Measurements from ENCODE around the gene LRGUK.
A peak's percentile ranks its signal among the peaks of the same experiment; 100 is the strongest.

The LRGUK gene

GRCh38 chr7:134167841-134168240 lies 40.7 kb downstream of the LRGUK start:
- Histone ChIP-seq H3K4me3 (ENCODE audit: low read depth, low read length) (no peak overlapping the region), H3K27ac (ENCODE audit: extremely low read depth, low read depth, low read length) (no peak overlapping the region), H3K4me1 (ENCODE audit: control insufficient read depth, insufficient read depth, low read length) (no peaks in the 10 kb centered on the region), H3K36me3 (ENCODE audit: control insufficient read depth in 2 of 2, insufficient read depth in 1 of 2, low read length in 2 of 2) (no peaks in the 10 kb centered on the region), H3K9me3 (ENCODE audit: control insufficient read depth, insufficient read depth, low read depth, low read length) (no peaks in the 10 kb centered on the region)
- TF ChIP-seq ZNF48 (tag by site-specific recombination; IDR thresholded peaks at IDR 0.05) (no peak), ZNF362 (tag by site-specific recombination; IDR thresholded peaks at IDR 0.05) (no peak), ZNF645 (tag by site-specific recombination; IDR thresholded peaks at IDR 0.05) (no peak), GLI4 (tag by site-specific recombination; IDR thresholded peaks at IDR 0.05) (no peak), ZNF560 (tag by site-specific recombination; IDR thresholded peaks at IDR 0.05; ENCODE audit: borderline replicate concordance) (no peak), ZSCAN18 (tag by site-specific recombination; IDR thresholded peaks at IDR 0.05) (no peak), ZNF626 (tag by site-specific recombination; IDR thresholded peaks at IDR 0.05) (no peak), HOXC10 (CRISPR knock-in tag; IDR thresholded peaks at IDR 0.05) (no peak), SP3 (tag by site-specific recombination; IDR thresholded peaks at IDR 0.05) (no peak), ZBTB49 (tag by site-specific recombination; IDR thresholded peaks at IDR 0.05; ENCODE audit: low read depth) (no peak), ZNF266 (tag by site-specific recombination; IDR thresholded peaks at IDR 0.05; ENCODE audit: low read depth) (no peak), ZBTB48 (tag by site-specific recombination; IDR thresholded peaks at IDR 0.05) (no peak), ZNF112 (tag by site-specific recombination; IDR thresholded peaks at IDR 0.05) (no peak), ZNF670 (tag by site-specific recombination; IDR thresholded peaks at IDR 0.05; ENCODE audit: low read depth) (no peak), ZFP69B (tag by site-specific recombination; IDR thresholded peaks at IDR 0.05) (no peak), ZNF23 (tag by site-specific recombination; IDR thresholded peaks at IDR 0.05; ENCODE audit: borderline replicate concordance) (no peak)
- ChIA-PET POLR2A (no interaction called here), CTCF (interaction anchor here (0.6 kb wide), 1 partner anchor 1329 kb away, joined by 3 read pairs; no protein-coding TSS in a partner anchor)

GRCh38 chr7:134174795-134175261 lies 47.7 kb downstream of the LRGUK start:
- Histone ChIP-seq H3K36me3 (ENCODE audit: control insufficient read depth in 2 of 2, insufficient read depth in 1 of 2, low read length in 2 of 2) (no peaks in the 10 kb centered on the region), H3K4me3 (ENCODE audit: low read depth, low read length) (no peak overlapping the region), H3K9me3 (ENCODE audit: control insufficient read depth, insufficient read depth, low read depth, low read length) (no peaks in the 10 kb centered on the region), H3K4me1 (ENCODE audit: control insufficient read depth, insufficient read depth, low read length) (no peaks in the 10 kb centered on the region), H3K27ac (ENCODE audit: extremely low read depth, low read depth, low read length) (no peak overlapping the region)
- ChIA-PET CTCF (interaction anchor here (1.6 kb wide), 1 partner anchor 34 kb away, joined by 8 read pairs; no protein-coding TSS in a partner anchor), POLR2A (no interaction called here)
- TF ChIP-seq ZNF558 (tag by site-specific recombination; IDR thresholded peaks at IDR 0.05) = no peak
- no peak for TF ChIP-seq ZNF266 (tag by site-specific recombination; IDR thresholded peaks at IDR 0.05; ENCODE audit: low read depth)
- TF ChIP-seq ZNF747 (tag by site-specific recombination; IDR thresholded peaks at IDR 0.05) = no peak
- TF ChIP-seq BCL11B (tag by site-specific recombination; IDR thresholded peaks at IDR 0.05; ENCODE audit: low read depth) = no peak
- no peak for TF ChIP-seq OVOL3 (tag by site-specific recombination; IDR thresholded peaks at IDR 0.05)
- TF ChIP-seq ZNF510 (tag by site-specific recombination; IDR thresholded peaks at IDR 0.05; ENCODE audit: insufficient replicate concordance) = no peak
- TF ChIP-seq ZBTB26 (tag by site-specific recombination; optimal IDR thresholded peaks at IDR 0.05) = no peak
- no peak for TF ChIP-seq ZNF112 (tag by site-specific recombination; IDR thresholded peaks at IDR 0.05)
- peak; percentile 43 for TF ChIP-seq ZNF366 (tag by site-specific recombination; conservative IDR thresholded peaks at IDR 0.05)
- TF ChIP-seq ZNF76 (tag by site-specific recombination; IDR thresholded peaks at IDR 0.05; ENCODE audit: borderline replicate concordance, low read depth) = no peak
- no peak for TF ChIP-seq ZNF280D (tag by site-specific recombination; IDR thresholded peaks at IDR 0.05)
- peak; percentile 43 for TF ChIP-seq ZNF629 (tag by site-specific recombination; IDR thresholded peaks at IDR 0.05)

All from HEK293 (cell line).